Lower leg skin (tissue), 4 donors: ENCODE measurements around the gene SLC25A26. TPM values are rescaled to one million over a fixed set of nuclear protein-coding genes. Genes with fewer than 3 reads are reported as not detected.

Experiments used
- DNase-seq, 2 donors: peaks; one replicate each; pipeline ENCODE4 v3.0.0-alpha.2; 2019; ENCODE audit warnings: low spot score in 2 of 2
- H3K4me3 ChIP-seq: fragments of 200-600 bp; sonication (generic); 2 replicates; pipeline ENCODE4 v1.5.1; 2017; ENCODE audit warnings: mild to moderate bottlenecking, low read depth; ENCODE audit not compliant: poor library complexity, severe bottlenecking
- CTCF ChIP-seq, 3 donors: fragments of 450-650 bp; IDR thresholded peaks; one replicate each; pipeline ENCODE4 v1.5.1; 2016; ENCODE audit warnings: antibody characterized with exemption in 3 of 3, mild to moderate bottlenecking in 3 of 3, moderate library complexity in 2 of 3
- POLR2A ChIP-seq, 2 donors: fragments of 450-650 bp; IDR thresholded peaks; one replicate each; pipeline ENCODE4 v1.6.1; 2016 to 2017; ENCODE audit warnings: antibody characterized with exemption in 2 of 2, mild to moderate bottlenecking in 1 of 2, moderate library complexity in 1 of 2
- WGBS, 2 donors: methylation state at CpG; one replicate each; pipeline ENCODE4 v1.1.5; 2018; 5-methylcytosine and 5-hydroxymethylcytosine counted together
- intact Hi-C: fragments of 100-400 bp; cut with DNase I; formaldehyde crosslinking; loops from one replicate; pipeline ENCODE4 v1.15.0; 2023; ENCODE audit warnings: low total_unique reads
- total RNA-seq, 4 donors: library from RNA; depleted of rRNA; stranded (reverse); fragments of >200 nt; gene quantifications; one replicate each; pipeline ENCODE4 v1.1.0, GENCODE V29; 2016

Gene SLC25A26
- total RNA-seq, 4 donors from 2014 or later, result 13.7 to 29.1 (median 21.9) TPM

GRCh38 chr3:66390013-66390412 is 169.2 kb downstream of the SLC25A26 start:
- H3K4me3 ChIP-seq, result no peak overlapping the region
- DNase-seq, result no peak
- intact Hi-C loops, result no loop called here
- no peak for TF ChIP-seq POLR2A (IDR thresholded peaks at IDR 0.05)
- no peak for TF ChIP-seq CTCF (IDR thresholded peaks at IDR 0.05)

- intact Hi-C loops, result no loop called here
- TF ChIP-seq POLR2A (IDR thresholded peaks at IDR 0.05) (no peak), CTCF (IDR thresholded peaks at IDR 0.05) (no peak)
- peak in 1 of 2 donors; percentile 42 for DNase-seq
- 78 to 86% methylated on average over 3 of the region's 3 CpGs for WGBS, 2 donors
- no peak overlapping the region for H3K4me3 ChIP-seq
Observed at GRCh38 chr3:66392512-66392911, 171.7 kb downstream of the SLC25A26 start.

GRCh38 chr3:66392966-66393332 is 172.1 kb downstream of the SLC25A26 start:
- 88 to 94% methylated on average over 2 of the region's 2 CpGs for WGBS, 2 donors
- DNase-seq, result peak in 1 of 2 donors; percentile 52
- intact Hi-C loops, result no loop called here
- no peak for TF ChIP-seq CTCF (IDR thresholded peaks at IDR 0.05)
- H3K4me3 ChIP-seq, result no peak overlapping the region

GRCh38 chr3:66393333-66394005 is 172.7 kb downstream of the SLC25A26 start:
- intact Hi-C loops, result no loop called here
- peak in 1 of 2 donors; percentile 15 for DNase-seq
- WGBS, 2 donors, result 60 to 72% methylated on average over 13 of the region's 13 CpGs
- no peak overlapping the region for H3K4me3 ChIP-seq
- no peak for TF ChIP-seq CTCF (IDR thresholded peaks at IDR 0.05)
- no peak for TF ChIP-seq POLR2A (IDR thresholded peaks at IDR 0.05)

GRCh38 chr3:66394019-66394752 is 173.4 kb downstream of the SLC25A26 start:
- intact Hi-C loops, result no loop called here
- DNase-seq, result peak in 1 of 2 donors; percentile 74
- 65 to 67% methylated on average over 11 to 12 of the region's 12 CpGs for WGBS, 2 donors
- no peak overlapping the region for H3K4me3 ChIP-seq
- TF ChIP-seq POLR2A (IDR thresholded peaks at IDR 0.05) (no peak), CTCF (IDR thresholded peaks at IDR 0.05) (no peak)
